ENCODE measurements around the gene XXYLT1.

DNA sequence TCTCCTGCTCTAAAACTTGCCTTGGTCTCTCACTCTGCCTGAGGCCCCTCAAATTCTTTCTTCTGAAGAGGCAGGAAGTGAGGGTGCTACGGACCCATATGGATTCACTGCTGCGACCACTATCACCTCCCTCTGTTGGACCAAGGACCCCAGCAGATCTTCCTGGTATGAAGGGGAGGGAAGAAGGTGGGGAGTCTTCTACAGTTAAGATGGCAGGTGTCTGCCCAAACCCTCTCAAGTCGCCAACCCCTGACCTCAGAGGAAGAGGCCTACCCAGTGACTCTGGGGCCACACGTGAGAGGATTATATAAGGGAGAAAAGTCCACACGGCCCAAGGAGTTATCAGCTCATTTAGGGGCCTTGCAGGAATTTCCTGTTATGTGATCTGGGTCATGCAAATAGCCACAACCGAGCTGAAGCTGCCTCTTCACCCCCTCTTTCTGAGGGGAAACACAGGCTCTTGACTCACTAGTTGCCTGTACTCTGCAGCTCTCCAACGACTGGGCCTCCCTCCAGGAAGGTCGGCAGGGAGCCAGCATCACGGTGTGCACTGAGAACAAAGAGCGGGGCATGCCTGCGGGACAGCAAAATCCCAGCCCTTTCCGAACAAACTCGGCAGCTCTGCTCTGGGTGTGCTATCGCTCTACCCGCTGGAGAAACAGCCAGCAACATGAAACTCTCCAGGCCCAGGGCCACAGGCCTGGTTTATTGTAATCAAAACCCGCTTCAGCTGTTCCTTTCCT lies 116.0 kb downstream of the XXYLT1 start:
- TF ChIP-seq, protein P1, sequence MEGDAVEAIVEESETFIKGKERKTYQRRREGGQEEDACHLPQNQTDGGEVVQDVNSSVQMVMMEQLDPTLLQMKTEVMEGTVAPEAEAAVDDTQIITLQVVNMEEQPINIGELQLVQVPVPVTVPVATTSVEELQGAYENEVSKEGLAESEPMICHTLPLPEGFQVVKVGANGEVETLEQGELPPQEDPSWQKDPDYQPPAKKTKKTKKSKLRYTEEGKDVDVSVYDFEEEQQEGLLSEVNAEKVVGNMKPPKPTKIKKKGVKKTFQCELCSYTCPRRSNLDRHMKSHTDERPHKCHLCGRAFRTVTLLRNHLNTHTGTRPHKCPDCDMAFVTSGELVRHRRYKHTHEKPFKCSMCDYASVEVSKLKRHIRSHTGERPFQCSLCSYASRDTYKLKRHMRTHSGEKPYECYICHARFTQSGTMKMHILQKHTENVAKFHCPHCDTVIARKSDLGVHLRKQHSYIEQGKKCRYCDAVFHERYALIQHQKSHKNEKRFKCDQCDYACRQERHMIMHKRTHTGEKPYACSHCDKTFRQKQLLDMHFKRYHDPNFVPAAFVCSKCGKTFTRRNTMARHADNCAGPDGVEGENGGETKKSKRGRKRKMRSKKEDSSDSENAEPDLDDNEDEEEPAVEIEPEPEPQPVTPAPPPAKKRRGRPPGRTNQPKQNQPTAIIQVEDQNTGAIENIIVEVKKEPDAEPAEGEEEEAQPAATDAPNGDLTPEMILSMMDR (IDR thresholded peaks at IDR 0.05; ENCODE audit: low read depth, low read length, poor library complexity, severe bottlenecking) = no peak
- TF ChIP-seq EZH2phosphoT487 (IDR thresholded peaks at IDR 0.05; ENCODE audit: borderline replicate concordance, low read length) = no peak

Measured in DOHH2 (cell line).